ENCODE measurements around the gene NR2C2. TPM values are rescaled to one million over a fixed set of nuclear protein-coding genes. Genes with fewer than 3 reads are reported as not detected.

The NR2C2 gene
- total and polyA plus RNA-seq, 9 donors, result 11.4 to 56.7 (median 42.4) TPM

DNA sequence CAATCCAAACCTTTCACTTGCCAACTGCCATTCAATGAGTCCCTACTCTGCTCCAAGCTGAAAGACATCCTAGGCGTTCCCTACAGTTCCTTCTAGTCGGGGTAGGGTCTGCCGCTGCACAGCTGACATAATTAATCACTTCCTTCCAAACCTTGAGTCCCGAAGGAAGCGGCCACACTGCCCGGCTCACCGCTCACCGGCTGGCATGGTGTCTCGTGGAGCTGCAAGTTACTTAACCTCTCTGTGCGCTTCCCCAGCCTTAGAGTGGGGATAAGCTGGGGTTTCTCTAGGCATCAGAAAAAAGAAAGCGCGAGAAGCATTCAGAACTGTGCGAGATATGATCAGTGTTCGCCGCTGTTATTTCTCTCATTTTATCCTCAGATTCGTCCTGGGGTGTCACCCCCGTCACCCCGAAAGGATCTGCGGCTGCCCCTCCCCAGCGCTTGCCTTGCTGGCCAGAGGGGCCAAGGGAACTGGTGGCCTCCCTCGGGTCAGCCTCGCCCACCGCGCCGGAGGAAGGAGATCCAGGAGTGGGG lies 117.0 kb downstream of the NR2C2 start:
- intact Hi-C loops (cut with DNase I), result no loop called here
- Histone ChIP-seq H3K4me1 (ENCODE audit: insufficient read depth) (peaks cover 2% of the 10 kb centered on the region), H3K36me3 (no peaks in the 10 kb centered on the region), H3K27me3 (no peaks in the 10 kb centered on the region), H3K4me3 (peak overlapping the region; percentile 89), H3K27ac (peak overlapping the region; percentile 47 to 78), H3K9me3 (no peaks in the 10 kb centered on the region)
- TF ChIP-seq EP300 (IDR thresholded peaks at IDR 0.05) (no peak), POLR2A (IDR thresholded peaks at IDR 0.05) (no peak), CTCF (IDR thresholded peaks at IDR 0.05) (no peak)
- DNase-seq, result peak in 1 of 5 donors; percentile 35
- 1 to 2% (median 2%) methylated on average over 25 of the region's 25 CpGs for WGBS, 3 donors

DNA sequence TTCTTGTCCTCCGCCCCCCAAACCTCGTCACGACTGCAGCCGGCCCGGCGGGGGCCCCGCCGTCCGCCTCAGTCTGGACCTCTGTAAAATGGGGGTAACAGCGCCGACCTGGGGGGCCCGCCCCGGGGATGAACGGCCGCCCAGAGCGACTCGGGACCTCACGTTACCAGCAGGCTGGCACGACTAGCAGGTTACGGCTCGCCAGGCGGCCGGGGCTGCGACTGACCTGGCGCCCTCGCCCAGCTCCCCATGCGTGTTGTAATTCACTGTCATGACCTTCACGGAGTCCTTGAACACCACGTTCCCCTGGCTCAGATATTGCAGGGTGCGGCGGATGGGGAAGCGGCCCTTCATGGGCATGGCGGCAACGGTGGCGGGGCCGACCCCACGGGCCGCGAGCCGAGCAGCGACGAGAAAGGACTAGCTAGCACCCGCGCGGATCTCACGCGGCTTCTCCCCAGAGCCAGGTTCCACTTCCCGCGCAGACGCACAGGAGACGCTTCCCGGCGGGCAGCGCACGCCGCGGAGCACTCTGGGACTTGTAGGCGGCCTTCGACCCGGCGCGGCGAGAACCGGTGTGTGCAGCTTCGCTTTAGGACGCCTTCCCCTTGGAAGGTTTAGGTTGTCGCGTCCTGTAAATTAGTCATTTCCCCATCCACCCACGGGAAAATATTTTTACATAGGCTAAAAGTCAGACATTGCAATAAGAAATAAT lies 117.6 kb downstream of the NR2C2 start, which contains the start of gene MRPS25:
TSS of gene MRPS25 (minus strand) at position 481 of the 715 bp plus-strand sequence. CDS start at position 360, 121 bp downstream.
- peak within 1 kb of the TSS; percentile 89 for H3K4me3 ChIP-seq
- H3K27me3 ChIP-seq, result no peaks in the 10 kb centered on the region
- no peaks in the 10 kb centered on the region for H3K36me3 ChIP-seq
- H3K27ac ChIP-seq, result peak within 1 kb of the TSS; percentile 47 to 78
- H3K4me1 ChIP-seq (ENCODE audit: insufficient read depth), result peaks cover 2% of the 10 kb centered on the region
- TF ChIP-seq CTCF (IDR thresholded peaks at IDR 0.05) (no peak), POLR2A (IDR thresholded peaks at IDR 0.05) (peak; percentile 73)
- DNase-seq, result peak; percentile 85 to 93 (median 88)
- intact Hi-C loops (cut with DNase I), result no loop called here
- no peaks in the 10 kb centered on the region for H3K9me3 ChIP-seq
- 0 to 1% (median 1%) methylated on average over 48 to 69 of the region's 69 CpGs for WGBS, 3 donors

- Histone ChIP-seq H3K36me3 (no peaks in the 10 kb centered on the region), H3K4me3 (peak overlapping the region; percentile 89), H3K9me3 (no peaks in the 10 kb centered on the region), H3K27ac (no peak overlapping the region), H3K27me3 (no peaks in the 10 kb centered on the region), H3K4me1 (ENCODE audit: insufficient read depth) (peaks cover 2% of the 10 kb centered on the region)
- intact Hi-C loops (cut with DNase I), result no loop called here
- DNase-seq, result peak in 1 of 5 donors; percentile 28
- TF ChIP-seq EP300 (IDR thresholded peaks at IDR 0.05), result no peak
- no peak for TF ChIP-seq CTCF (IDR thresholded peaks at IDR 0.05)
- TF ChIP-seq POLR2A (IDR thresholded peaks at IDR 0.05), result no peak
- 44 to 52% (median 46%) methylated on average over 16 of the region's 16 CpGs for WGBS, 3 donors
Observed at GRCh38 chr3:15065550-15066007, 118.2 kb downstream of the NR2C2 start.

- 89 to 94% (median 90%) methylated on average over 3 of the region's 3 CpGs for WGBS, 3 donors
- intact Hi-C loops (cut with DNase I), result no loop called here
- DNase-seq, result no peak
- Histone ChIP-seq H3K36me3 (no peaks in the 10 kb centered on the region), H3K27me3 (no peaks in the 10 kb centered on the region), H3K9me3 (no peaks in the 10 kb centered on the region), H3K27ac (no peak overlapping the region), H3K4me3 (no peak overlapping the region), H3K4me1 (ENCODE audit: insufficient read depth) (peaks cover 2% of the 10 kb centered on the region)
- TF ChIP-seq EP300 (IDR thresholded peaks at IDR 0.05) (no peak), CTCF (IDR thresholded peaks at IDR 0.05) (no peak), POLR2A (IDR thresholded peaks at IDR 0.05) (no peak)
Observed at GRCh38 chr3:15066467-15066866, 119.1 kb downstream of the NR2C2 start.

Data from ovary (tissue), 9 donors.